Stimulated activated effector memory CD8-positive, alpha-beta T cell treated with anti-CD3 and anti-CD28 coated beads, Interleukin-12 subunit alpha, Interleukin-12 subunit beta, amount 100 ng/mL, for 72 hours (primary cell): ENCODE results near the gene TOP2B.

ENCODE experiments used
- ATAC-seq: fragments of 150-1000 bp; cut with Tn5 transposase; 2 replicates; pipeline ENCODE4 v1.10.0; 2021
- DNase-seq, 2 donors: peaks; one replicate each; pipeline ENCODE4 v3.0.0; 2021 to 2022; ENCODE audit warnings: low spot score in 2 of 2
- H3K27ac Mint-ChIP-seq: one replicate; pipeline ENCODE4 v1.8.0; 2022; ENCODE audit warnings: mild to moderate bottlenecking, mixed read lengths
- H3K36me3 Mint-ChIP-seq: one replicate; pipeline ENCODE4 v1.8.0; 2022; ENCODE audit warnings: mild to moderate bottlenecking, mixed read lengths
- H3K4me1 Mint-ChIP-seq: one replicate; pipeline ENCODE4 v1.8.0; 2022; ENCODE audit warnings: mixed read lengths
- H3K4me3 Mint-ChIP-seq: one replicate; pipeline ENCODE4 v1.8.0; 2022; ENCODE audit warnings: mild to moderate bottlenecking, mixed read lengths
- H3K9me3 Mint-ChIP-seq: one replicate; pipeline ENCODE4 v1.8.0; 2022; ENCODE audit warnings: mixed read lengths

Gene TOP2B

DNA sequence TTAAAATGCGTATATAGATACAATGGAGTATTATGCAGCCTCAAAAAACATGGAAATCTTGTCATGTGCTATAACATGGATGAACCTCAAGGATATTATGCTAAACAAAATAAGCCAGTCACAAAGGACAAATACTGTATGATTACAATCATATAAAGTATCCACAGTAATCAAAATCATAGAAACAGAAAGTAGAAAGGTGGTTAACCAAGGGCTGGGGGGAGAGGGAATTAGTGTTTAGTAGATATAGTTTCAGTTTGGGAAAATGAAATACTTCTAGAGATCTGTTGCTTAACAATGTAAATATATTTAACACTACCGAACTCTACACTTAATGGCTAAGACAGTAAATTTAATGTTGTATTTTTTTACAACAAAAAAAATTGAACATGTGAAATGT lies 9.0 kb downstream of the TOP2B start:
- Mint-ChIP-seq H3K27ac (no peak overlapping the region), H3K36me3 (peaks cover 9% of the 10 kb centered on the region), H3K4me1 (peaks cover 81% of the 10 kb centered on the region), H3K4me3 (no peak overlapping the region), H3K9me3 (no peaks in the 10 kb centered on the region)
- ATAC-seq = peak; percentile 55
- no peak for DNase-seq

DNA sequence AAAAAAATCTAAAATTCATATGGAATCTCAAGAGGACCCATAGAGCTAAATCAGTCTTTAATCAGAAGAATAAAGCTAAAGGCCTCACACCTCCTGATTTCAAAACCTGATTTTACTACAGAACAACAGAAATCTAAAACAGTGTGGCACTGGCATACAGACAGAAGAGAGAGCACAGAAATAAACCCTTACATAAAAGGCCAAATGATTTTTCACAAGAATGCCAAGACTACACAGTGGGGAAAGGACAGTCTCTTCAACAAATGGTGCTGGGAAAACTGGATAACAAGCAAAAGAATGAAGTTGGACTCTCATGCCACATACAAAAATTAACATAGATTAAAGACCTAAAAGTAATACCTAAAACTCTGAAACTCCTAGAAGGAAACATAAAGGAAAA lies 10.1 kb downstream of the TOP2B start:
- H3K4me1 Mint-ChIP-seq = peaks cover 75% of the 10 kb centered on the region
- no peak for DNase-seq
- H3K27ac Mint-ChIP-seq = no peak overlapping the region
- no peak for ATAC-seq
- no peak overlapping the region for H3K4me3 Mint-ChIP-seq
- H3K36me3 Mint-ChIP-seq = peaks cover 10% of the 10 kb centered on the region
- H3K9me3 Mint-ChIP-seq = peaks cover 4% of the 10 kb centered on the region

DNA sequence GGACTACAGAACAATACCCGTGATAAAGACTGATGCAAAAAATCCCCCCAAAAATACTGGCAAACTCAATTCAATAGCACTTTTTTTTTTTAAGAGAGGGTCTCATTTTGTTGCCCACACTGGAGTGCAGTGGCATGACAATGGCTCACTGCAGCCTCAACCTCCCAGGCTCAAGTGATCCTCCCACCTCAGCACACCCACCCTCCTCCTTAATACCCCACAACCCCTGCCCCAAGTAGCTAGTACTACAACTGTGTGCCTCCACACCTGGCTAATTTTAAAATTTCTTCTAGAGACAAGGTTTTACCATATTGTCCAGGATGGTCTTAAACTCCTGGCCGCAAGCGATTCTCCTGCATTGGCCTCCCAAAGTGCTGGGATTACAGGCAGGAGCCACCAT lies 11.4 kb downstream of the TOP2B start:
- peaks cover 74% of the 10 kb centered on the region for H3K4me1 Mint-ChIP-seq
- H3K9me3 Mint-ChIP-seq = peaks cover 11% of the 10 kb centered on the region
- no peak for DNase-seq
- H3K27ac Mint-ChIP-seq = no peak overlapping the region
- H3K36me3 Mint-ChIP-seq = peaks cover 5% of the 10 kb centered on the region
- no peak for ATAC-seq
- H3K4me3 Mint-ChIP-seq = no peak overlapping the region

DNA sequence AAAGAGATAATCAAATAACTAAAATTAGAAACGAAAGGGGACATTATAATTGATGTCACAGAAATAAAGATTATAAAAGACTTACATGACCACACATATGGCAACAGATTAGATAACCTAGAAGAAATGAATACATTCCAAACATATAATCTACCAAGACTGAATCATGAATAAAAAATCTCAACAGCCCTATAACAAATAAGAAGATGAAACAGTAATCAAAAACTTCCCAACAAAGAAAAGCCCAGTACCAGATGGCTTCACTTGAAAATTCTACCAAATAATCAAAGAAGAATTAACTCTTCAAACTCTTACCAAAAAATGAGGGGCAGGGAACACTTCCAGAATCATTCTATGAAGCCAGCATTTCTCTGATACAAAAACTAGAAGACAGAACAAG lies 11.8 kb downstream of the TOP2B start:
- DNase-seq (no peak), ATAC-seq (no peak)
- H3K9me3 Mint-ChIP-seq = peaks cover 11% of the 10 kb centered on the region
- no peak overlapping the region for H3K27ac Mint-ChIP-seq
- H3K4me3 Mint-ChIP-seq = no peak overlapping the region
- peaks cover 5% of the 10 kb centered on the region for H3K36me3 Mint-ChIP-seq
- peaks cover 78% of the 10 kb centered on the region for H3K4me1 Mint-ChIP-seq

DNA sequence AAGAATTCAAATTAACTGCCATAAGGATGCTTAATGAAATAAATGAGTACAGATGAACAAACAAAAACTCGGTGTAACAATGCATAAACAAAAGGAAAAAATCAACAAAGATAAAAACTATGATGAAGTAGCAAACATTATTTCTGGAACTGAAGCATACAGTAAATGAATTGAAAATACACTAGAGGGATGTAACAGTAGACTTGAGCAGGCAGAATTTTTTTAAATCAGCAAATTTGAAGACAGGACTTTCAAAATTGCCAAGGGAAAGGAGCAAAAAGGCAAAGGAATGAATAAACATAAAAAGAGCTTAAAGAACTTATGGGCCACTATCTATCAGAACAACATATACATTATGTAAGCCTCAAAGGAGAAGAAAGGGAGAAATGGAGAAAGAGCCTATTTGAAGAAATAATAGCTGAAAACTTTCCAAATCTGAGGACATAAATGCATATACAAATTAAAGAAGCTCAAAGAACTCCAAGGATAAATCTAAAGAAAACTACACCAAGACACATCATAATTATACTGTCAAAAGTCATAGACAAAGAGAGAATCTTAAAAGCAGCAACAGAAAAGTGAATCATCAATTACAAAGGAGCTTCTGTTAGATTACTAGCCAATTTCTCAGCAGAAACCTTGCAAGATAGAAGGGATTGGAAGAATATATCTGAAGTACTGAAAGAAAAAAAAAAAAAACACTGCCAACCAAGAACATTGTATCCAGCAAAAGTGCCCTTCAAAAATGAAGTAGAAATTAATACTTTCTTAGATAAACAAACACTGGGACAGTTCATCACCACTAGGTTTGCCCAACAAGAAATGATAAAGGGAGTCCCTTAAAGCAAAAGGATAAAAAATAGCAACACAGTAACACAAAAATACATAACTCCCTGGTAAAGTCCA lies 15.5 kb downstream of the TOP2B start:
- H3K4me3 Mint-ChIP-seq = no peak overlapping the region
- no peak overlapping the region for H3K27ac Mint-ChIP-seq
- no peak for DNase-seq
- peaks cover 22% of the 10 kb centered on the region for H3K36me3 Mint-ChIP-seq
- no peak for ATAC-seq
- H3K9me3 Mint-ChIP-seq = peaks cover 11% of the 10 kb centered on the region
- peaks cover 58% of the 10 kb centered on the region for H3K4me1 Mint-ChIP-seq

DNA sequence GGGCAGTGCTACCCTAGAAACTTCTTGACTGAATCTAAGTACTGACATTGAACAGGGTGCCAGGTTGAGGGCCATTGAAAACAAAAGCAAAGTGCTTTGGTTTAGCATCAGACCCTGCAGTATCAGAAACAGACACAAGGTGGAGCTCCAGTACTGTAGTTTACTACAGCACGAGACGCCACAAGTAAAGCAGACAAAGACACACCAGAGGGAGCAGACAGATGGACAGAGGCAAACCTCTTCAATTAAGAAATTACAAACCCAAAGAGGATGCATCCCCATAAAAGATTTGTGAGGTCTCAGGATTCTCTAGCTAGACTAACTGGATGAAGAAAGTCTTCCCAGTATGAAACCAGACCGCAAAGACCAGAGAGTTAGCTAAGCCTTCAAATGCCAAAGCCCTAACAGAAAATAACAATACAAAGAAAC lies 16.6 kb downstream of the TOP2B start:
- ATAC-seq (peak; percentile 90), DNase-seq (peak; percentile 81 to 93)
- peaks cover 48% of the 10 kb centered on the region for H3K4me1 Mint-ChIP-seq
- H3K9me3 Mint-ChIP-seq = peaks cover 11% of the 10 kb centered on the region
- peaks cover 32% of the 10 kb centered on the region for H3K36me3 Mint-ChIP-seq
- no peak overlapping the region for H3K27ac Mint-ChIP-seq
- no peak overlapping the region for H3K4me3 Mint-ChIP-seq

DNA sequence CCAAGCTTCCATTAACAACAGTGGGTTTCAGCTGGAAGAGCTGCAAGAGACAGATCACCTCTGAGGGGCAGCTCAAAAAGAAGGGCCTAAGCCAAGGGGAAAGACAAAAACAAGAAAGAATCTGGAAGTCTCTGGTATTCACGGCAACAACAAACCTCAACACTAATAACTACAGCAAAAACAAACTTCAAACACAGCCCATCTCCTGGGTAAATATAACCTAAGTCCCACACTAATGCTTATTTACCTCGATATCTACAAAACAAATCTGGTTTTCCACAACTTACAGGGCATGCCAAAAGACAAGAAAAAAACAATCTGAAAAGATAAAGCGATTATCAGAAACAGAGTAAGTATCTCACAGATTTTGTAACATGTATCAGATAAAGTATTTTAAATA lies 29.7 kb downstream of the TOP2B start:
- H3K4me3 Mint-ChIP-seq = no peak overlapping the region
- no peak for DNase-seq
- H3K36me3 Mint-ChIP-seq = peaks cover 99% of the 10 kb centered on the region
- peak overlapping the region; percentile 57 for H3K27ac Mint-ChIP-seq
- no peaks in the 10 kb centered on the region for H3K9me3 Mint-ChIP-seq
- no peak for ATAC-seq
- H3K4me1 Mint-ChIP-seq = peaks cover 9% of the 10 kb centered on the region

DNA sequence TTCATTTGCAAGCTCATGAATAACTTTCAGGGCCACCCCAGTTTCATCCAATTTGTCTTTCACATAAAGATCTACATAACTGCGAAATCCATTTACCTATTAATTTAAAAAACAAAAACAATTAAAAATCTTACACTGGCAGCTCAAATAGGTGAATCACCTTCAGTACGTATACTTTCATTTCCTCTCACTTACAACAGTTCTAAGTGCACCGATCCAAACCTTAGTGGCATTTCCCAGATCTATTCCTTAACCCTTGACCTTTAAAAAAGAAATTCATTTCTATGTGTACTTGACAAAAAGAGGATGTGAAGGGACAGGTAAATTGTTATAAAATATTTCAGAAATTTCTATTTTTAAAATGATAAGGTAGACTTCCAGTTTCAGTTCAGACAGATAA lies 30.8 kb downstream of the TOP2B start:
- H3K9me3 Mint-ChIP-seq = no peaks in the 10 kb centered on the region
- ATAC-seq = no peak
- no peak for DNase-seq
- no peak overlapping the region for H3K27ac Mint-ChIP-seq
- peaks cover 98% of the 10 kb centered on the region for H3K36me3 Mint-ChIP-seq
- H3K4me3 Mint-ChIP-seq = no peak overlapping the region
- H3K4me1 Mint-ChIP-seq = peaks cover 9% of the 10 kb centered on the region

DNA sequence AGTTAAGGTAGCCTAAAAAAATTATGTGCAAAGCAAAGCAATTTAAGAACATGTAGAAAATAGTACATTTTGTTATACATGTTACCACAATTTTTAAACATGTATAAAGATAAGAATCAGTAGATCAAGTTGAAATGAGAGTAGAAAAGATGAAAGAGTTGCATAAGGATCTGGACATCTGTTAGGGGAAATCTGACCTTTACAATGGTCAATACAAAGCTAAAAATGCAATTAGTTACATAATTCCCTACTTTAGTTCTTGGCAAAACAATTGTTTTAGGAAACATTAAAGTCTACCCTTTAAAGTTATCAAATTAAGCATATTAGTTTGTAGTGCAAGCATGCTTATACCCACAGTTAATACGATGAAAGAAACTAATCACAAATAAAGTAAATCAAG lies 32.7 kb downstream of the TOP2B start:
- Mint-ChIP-seq H3K36me3 (peaks cover 99% of the 10 kb centered on the region), H3K27ac (no peak overlapping the region), H3K4me1 (peaks cover 9% of the 10 kb centered on the region), H3K9me3 (no peaks in the 10 kb centered on the region), H3K4me3 (no peak overlapping the region)
- DNase-seq (no peak), ATAC-seq (no peak)

DNA sequence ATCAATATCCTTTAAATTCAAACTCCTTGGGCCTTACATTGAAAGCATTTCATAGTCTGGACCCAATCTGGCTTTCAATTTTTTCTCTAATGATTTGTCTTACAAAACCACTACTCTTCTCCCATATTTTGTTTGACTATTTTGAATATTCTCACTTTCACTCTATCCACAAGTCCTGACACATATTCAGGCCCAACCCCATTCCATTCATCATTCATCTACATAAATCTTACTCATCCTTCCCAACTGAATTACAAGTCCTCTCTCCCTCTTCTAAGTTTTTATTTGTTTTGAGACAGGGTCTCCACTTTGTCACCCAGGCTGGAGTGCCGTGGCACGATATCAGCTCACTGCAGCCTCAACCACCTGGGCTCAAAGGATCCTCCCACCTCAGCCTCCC lies 43.6 kb downstream of the TOP2B start:
- no peak overlapping the region for H3K27ac Mint-ChIP-seq
- H3K9me3 Mint-ChIP-seq = no peaks in the 10 kb centered on the region
- H3K36me3 Mint-ChIP-seq = peaks cover 99% of the 10 kb centered on the region
- H3K4me1 Mint-ChIP-seq = no peaks in the 10 kb centered on the region
- no peak overlapping the region for H3K4me3 Mint-ChIP-seq
- no peak for DNase-seq
- no peak for ATAC-seq

DNA sequence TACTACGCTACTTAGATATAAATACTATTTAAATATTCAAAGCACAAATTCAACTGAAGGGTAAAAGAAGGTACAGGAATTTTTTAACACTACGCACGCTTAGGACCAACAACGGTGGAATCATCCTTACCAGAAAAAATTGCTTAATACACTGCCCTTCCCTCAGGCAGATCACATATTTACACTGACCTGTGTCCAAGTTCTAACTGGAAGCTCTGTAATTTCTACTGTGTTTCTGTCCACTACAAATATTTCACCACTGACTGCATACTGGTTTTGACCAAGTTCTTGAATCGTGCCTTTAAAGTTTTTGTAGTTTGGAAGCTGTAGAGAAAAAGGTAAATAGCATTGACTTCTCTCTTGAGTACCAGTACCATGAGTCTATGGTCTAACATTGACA lies 44.2 kb downstream of the TOP2B start:
- H3K36me3 Mint-ChIP-seq = peaks cover 99% of the 10 kb centered on the region
- H3K4me3 Mint-ChIP-seq = no peak overlapping the region
- H3K27ac Mint-ChIP-seq = no peak overlapping the region
- DNase-seq (no peak), ATAC-seq (no peak)
- no peaks in the 10 kb centered on the region for H3K9me3 Mint-ChIP-seq
- no peaks in the 10 kb centered on the region for H3K4me1 Mint-ChIP-seq

DNA sequence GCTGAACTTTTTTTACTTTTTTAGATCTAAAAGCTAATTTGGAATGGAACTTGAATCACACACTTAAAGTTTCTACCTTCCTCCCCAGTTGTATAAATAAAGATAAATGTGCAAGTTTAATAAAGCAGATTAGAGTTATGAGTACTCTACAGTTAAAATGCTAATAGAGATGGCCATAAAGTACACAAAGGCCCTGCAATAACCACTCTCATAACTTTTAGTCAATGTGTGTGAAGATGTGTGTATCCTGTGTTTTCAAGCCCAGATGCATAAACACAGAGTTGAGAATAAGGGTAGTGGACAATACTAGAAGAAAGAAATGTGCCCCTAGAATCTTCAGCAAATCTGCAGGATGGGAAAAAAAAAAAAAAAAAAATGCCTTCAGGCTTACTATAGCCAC lies 45.3 kb downstream of the TOP2B start:
- no peaks in the 10 kb centered on the region for H3K9me3 Mint-ChIP-seq
- ATAC-seq = no peak
- H3K27ac Mint-ChIP-seq = no peak overlapping the region
- peaks cover 99% of the 10 kb centered on the region for H3K36me3 Mint-ChIP-seq
- no peak for DNase-seq
- H3K4me1 Mint-ChIP-seq = no peaks in the 10 kb centered on the region
- no peak overlapping the region for H3K4me3 Mint-ChIP-seq

DNA sequence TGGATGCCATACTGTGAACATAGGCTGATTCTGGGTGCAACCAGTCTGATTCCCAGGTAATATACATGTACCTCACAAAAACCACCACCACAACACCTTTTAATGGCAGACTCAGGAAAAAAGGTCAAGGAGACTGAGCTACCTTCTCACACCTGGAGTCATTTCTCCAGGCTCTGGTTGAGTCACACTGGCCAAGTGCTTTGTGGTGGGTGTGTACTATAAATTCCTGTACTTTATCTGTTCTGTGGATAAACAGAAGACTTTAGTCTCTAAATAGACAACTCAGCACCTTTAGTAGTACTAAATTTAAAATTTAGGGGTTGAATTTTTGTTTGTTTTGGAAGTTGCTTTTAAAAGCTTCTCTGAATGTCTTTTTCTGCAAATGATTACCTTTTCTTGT lies 46.7 kb downstream of the TOP2B start:
- no peaks in the 10 kb centered on the region for H3K4me1 Mint-ChIP-seq
- H3K36me3 Mint-ChIP-seq = peaks cover 99% of the 10 kb centered on the region
- ATAC-seq = peak; percentile 37
- peak overlapping the region; percentile 48 for H3K27ac Mint-ChIP-seq
- DNase-seq = no peak
- H3K9me3 Mint-ChIP-seq = no peaks in the 10 kb centered on the region
- no peak overlapping the region for H3K4me3 Mint-ChIP-seq

DNA sequence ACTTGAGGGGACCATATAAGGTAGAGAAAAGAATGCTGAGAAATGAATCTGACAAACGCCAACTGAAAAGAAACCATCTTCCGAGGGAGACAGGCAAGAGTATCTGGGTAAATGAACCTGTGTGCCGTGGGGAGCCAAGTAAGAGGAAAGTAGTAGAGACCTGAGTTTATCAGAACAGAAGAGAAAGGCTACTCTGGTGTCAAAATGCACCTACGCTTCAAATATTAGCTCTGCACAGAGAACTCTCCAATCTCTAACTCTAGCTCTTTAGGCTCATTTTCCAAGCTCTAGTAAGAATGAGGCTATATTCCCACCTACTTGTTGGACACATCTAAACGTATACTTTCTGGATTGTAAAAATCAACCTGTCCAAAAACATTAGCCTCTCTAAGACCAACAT lies 53.5 kb downstream of the TOP2B start:
- peak overlapping the region; percentile 62 for H3K27ac Mint-ChIP-seq
- ATAC-seq = no peak
- peaks cover 13% of the 10 kb centered on the region for H3K4me1 Mint-ChIP-seq
- no peaks in the 10 kb centered on the region for H3K9me3 Mint-ChIP-seq
- H3K36me3 Mint-ChIP-seq = peaks cover 100% of the 10 kb centered on the region
- no peak overlapping the region for H3K4me3 Mint-ChIP-seq
- DNase-seq = no peak

DNA sequence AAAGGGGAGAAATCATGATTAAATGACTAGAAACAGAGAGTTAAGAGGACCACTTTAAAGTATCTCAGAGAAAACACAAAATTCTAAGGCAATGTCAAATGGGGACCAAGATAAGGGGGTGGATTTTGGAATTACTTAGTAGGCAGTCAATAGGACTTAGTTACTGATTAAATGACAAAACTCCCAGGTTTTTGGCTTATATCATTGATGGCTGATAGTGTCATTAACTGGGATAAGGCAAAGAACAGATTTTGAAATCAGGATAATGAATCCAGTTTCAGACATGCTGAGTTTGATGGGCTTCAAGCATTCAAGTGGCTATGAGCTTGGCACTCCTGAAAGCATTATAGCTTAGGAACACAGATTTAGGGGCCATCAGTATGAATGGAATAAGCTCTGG lies 53.9 kb downstream of the TOP2B start:
- Mint-ChIP-seq H3K36me3 (peaks cover 100% of the 10 kb centered on the region), H3K27ac (peak overlapping the region; percentile 62), H3K9me3 (no peaks in the 10 kb centered on the region), H3K4me1 (peaks cover 13% of the 10 kb centered on the region), H3K4me3 (no peak overlapping the region)
- no peak for DNase-seq
- ATAC-seq = no peak

DNA sequence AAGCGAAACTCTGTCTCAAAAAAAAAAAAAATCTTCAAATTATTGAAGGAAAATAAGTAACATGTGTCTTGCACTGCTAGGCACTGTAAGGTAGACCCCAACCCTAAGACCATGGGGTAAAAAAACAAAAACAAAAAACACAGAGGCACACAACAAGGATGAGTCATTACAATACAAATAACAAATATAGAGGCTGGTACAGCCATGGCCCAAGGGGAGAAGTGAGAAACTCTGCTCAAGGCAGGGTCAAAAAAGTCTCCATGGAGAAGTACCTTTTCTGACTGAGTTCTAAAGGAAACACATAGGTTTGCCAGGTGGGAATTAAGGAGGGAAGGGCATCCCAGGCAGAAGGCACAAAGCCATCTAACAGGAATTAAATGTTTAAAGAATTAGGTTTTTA lies 54.5 kb downstream of the TOP2B start:
- ATAC-seq = no peak
- no peak for DNase-seq
- Mint-ChIP-seq H3K4me3 (no peak overlapping the region), H3K4me1 (peaks cover 13% of the 10 kb centered on the region), H3K27ac (peak overlapping the region; percentile 62), H3K36me3 (peaks cover 100% of the 10 kb centered on the region), H3K9me3 (no peaks in the 10 kb centered on the region)
